ENCODE results near the gene SRL. TPM values are rescaled to one million over a fixed set of nuclear protein-coding genes. Genes with fewer than 3 reads are reported as not detected.

The SRL gene
- total and polyA plus RNA-seq, 2 experiments from 2014 or later = not detected

DNA sequence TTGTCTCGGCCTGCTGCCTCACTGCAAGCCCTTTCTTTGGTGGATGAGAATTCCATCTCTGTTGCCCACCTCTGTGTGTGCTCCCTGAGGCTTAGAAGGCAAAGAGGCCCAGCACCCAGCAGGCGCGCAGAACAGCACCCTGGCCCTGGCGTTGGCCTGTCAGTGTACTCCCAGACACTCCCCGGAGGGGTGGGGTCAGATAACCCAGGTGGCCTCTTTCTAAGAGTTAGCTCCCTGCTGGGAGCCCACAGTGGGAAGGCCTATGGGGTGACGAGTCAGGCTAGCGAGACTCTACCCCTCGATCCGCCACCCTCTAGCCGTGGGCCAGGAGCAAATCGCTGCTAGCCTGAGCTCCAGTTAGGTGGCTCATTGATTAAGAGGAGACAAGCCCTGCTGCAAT lies 38.1 kb downstream of the SRL start:
- DNase-seq (ENCODE audit: low spot score) (no peak), ATAC-seq (no peak)
- H3K27me3 Mint-ChIP-seq (ENCODE audit: insufficient read depth, low read depth, poor library complexity) = peaks cover 11% of the 10 kb centered on the region
- no peak overlapping the region for H3K4me3 Mint-ChIP-seq
- TF ChIP-seq EZH2 (IDR thresholded peaks at IDR 0.05; ENCODE audit: low read depth, unreplicated experiment) (no peak), NANOG (IDR thresholded peaks at IDR 0.05; ENCODE audit: borderline replicate concordance) (no peak), STAT1 (IDR thresholded peaks at IDR 0.05; ENCODE audit: unreplicated experiment) (no peak), ZNF114 (CRISPR knock-in tag; IDR thresholded peaks at IDR 0.05) (no peak), CREB1 (CRISPR knock-in tag; IDR thresholded peaks at IDR 0.05; ENCODE audit: low read depth) (no peak), ZNF331 (CRISPR knock-in tag; IDR thresholded peaks at IDR 0.05; ENCODE audit: low read depth) (no peak), EZH2phosphoT487 (IDR thresholded peaks at IDR 0.05; ENCODE audit: unreplicated experiment) (no peak), JUNB (IDR thresholded peaks at IDR 0.05; ENCODE audit: unreplicated experiment) (no peak), POLR2AphosphoS5 (IDR thresholded peaks at IDR 0.05; ENCODE audit: low read depth) (no peak)
- TF ChIP-seq, protein P1, sequence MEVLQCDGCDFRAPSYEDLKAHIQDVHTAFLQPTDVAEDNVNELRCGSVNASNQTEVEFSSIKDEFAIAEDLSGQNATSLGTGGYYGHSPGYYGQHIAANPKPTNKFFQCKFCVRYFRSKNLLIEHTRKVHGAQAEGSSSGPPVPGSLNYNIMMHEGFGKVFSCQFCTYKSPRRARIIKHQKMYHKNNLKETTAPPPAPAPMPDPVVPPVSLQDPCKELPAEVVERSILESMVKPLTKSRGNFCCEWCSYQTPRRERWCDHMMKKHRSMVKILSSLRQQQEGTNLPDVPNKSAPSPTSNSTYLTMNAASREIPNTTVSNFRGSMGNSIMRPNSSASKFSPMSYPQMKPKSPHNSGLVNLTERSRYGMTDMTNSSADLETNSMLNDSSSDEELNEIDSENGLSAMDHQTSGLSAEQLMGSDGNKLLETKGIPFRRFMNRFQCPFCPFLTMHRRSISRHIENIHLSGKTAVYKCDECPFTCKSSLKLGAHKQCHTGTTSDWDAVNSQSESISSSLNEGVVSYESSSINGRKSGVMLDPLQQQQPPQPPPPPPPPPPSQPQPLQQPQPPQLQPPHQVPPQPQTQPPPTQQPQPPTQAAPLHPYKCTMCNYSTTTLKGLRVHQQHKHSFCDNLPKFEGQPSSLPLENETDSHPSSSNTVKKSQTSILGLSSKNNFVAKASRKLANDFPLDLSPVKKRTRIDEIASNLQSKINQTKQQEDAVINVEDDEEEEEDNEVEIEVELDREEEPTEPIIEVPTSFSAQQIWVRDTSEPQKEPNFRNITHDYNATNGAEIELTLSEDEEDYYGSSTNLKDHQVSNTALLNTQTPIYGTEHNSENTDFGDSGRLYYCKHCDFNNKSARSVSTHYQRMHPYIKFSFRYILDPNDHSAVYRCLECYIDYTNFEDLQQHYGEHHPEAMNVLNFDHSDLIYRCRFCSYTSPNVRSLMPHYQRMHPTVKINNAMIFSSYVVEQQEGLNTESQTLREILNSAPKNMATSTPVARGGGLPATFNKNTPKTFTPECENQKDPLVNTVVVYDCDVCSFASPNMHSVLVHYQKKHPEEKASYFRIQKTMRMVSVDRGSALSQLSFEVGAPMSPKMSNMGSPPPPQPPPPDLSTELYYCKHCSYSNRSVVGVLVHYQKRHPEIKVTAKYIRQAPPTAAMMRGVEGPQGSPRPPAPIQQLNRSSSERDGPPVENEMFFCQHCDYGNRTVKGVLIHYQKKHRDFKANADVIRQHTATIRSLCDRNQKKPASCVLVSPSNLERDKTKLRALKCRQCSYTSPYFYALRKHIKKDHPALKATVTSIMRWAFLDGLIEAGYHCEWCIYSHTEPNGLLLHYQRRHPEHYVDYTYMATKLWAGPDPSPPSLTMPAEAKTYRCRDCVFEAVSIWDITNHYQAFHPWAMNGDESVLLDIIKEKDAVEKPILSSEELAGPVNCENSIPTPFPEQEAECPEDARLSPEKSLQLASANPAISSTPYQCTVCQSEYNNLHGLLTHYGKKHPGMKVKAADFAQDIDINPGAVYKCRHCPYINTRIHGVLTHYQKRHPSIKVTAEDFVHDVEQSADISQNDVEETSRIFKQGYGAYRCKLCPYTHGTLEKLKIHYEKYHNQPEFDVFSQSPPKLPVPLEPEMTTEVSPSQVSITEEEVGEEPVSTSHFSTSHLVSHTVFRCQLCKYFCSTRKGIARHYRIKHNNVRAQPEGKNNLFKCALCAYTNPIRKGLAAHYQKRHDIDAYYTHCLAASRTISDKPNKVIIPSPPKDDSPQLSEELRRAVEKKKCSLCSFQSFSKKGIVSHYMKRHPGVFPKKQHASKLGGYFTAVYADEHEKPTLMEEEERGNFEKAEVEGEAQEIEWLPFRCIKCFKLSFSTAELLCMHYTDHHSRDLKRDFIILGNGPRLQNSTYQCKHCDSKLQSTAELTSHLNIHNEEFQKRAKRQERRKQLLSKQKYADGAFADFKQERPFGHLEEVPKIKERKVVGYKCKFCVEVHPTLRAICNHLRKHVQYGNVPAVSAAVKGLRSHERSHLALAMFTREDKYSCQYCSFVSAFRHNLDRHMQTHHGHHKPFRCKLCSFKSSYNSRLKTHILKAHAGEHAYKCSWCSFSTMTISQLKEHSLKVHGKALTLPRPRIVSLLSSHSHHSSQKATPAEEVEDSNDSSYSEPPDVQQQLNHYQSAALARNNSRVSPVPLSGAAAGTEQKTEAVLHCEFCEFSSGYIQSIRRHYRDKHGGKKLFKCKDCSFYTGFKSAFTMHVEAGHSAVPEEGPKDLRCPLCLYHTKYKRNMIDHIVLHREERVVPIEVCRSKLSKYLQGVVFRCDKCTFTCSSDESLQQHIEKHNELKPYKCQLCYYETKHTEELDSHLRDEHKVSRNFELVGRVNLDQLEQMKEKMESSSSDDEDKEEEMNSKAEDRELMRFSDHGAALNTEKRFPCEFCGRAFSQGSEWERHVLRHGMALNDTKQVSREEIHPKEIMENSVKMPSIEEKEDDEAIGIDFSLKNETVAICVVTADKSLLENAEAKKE (CRISPR knock-in tag; IDR thresholded peaks at IDR 0.05) = no peak
- TF ChIP-seq, protein P2, sequence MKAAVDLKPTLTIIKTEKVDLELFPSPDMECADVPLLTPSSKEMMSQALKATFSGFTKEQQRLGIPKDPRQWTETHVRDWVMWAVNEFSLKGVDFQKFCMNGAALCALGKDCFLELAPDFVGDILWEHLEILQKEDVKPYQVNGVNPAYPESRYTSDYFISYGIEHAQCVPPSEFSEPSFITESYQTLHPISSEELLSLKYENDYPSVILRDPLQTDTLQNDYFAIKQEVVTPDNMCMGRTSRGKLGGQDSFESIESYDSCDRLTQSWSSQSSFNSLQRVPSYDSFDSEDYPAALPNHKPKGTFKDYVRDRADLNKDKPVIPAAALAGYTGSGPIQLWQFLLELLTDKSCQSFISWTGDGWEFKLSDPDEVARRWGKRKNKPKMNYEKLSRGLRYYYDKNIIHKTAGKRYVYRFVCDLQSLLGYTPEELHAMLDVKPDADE (IDR thresholded peaks at IDR 0.05) = no peak
- TF ChIP-seq, protein P3, sequence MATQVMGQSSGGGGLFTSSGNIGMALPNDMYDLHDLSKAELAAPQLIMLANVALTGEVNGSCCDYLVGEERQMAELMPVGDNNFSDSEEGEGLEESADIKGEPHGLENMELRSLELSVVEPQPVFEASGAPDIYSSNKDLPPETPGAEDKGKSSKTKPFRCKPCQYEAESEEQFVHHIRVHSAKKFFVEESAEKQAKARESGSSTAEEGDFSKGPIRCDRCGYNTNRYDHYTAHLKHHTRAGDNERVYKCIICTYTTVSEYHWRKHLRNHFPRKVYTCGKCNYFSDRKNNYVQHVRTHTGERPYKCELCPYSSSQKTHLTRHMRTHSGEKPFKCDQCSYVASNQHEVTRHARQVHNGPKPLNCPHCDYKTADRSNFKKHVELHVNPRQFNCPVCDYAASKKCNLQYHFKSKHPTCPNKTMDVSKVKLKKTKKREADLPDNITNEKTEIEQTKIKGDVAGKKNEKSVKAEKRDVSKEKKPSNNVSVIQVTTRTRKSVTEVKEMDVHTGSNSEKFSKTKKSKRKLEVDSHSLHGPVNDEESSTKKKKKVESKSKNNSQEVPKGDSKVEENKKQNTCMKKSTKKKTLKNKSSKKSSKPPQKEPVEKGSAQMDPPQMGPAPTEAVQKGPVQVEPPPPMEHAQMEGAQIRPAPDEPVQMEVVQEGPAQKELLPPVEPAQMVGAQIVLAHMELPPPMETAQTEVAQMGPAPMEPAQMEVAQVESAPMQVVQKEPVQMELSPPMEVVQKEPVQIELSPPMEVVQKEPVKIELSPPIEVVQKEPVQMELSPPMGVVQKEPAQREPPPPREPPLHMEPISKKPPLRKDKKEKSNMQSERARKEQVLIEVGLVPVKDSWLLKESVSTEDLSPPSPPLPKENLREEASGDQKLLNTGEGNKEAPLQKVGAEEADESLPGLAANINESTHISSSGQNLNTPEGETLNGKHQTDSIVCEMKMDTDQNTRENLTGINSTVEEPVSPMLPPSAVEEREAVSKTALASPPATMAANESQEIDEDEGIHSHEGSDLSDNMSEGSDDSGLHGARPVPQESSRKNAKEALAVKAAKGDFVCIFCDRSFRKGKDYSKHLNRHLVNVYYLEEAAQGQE (IDR thresholded peaks at IDR 0.05; ENCODE audit: unreplicated experiment) = no peak
- TF ChIP-seq, protein P4, sequence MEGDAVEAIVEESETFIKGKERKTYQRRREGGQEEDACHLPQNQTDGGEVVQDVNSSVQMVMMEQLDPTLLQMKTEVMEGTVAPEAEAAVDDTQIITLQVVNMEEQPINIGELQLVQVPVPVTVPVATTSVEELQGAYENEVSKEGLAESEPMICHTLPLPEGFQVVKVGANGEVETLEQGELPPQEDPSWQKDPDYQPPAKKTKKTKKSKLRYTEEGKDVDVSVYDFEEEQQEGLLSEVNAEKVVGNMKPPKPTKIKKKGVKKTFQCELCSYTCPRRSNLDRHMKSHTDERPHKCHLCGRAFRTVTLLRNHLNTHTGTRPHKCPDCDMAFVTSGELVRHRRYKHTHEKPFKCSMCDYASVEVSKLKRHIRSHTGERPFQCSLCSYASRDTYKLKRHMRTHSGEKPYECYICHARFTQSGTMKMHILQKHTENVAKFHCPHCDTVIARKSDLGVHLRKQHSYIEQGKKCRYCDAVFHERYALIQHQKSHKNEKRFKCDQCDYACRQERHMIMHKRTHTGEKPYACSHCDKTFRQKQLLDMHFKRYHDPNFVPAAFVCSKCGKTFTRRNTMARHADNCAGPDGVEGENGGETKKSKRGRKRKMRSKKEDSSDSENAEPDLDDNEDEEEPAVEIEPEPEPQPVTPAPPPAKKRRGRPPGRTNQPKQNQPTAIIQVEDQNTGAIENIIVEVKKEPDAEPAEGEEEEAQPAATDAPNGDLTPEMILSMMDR (conservative IDR thresholded peaks at IDR 0.05; ENCODE audit: low read depth in 2 of 2) = no peak
- no peak overlapping the region for H2AFZ ChIP-seq
- no peaks in the 10 kb centered on the region for H3K4me1 ChIP-seq (ENCODE audit: insufficient read depth)
- H3K9me3 Mint-ChIP-seq = no peaks in the 10 kb centered on the region
- H3K36me3 ChIP-seq (ENCODE audit: insufficient read depth) = no peaks in the 10 kb centered on the region
- no peak overlapping the region for H3K27ac Mint-ChIP-seq
- H3K4me1 Mint-ChIP-seq = 0 out of 3 replicates have a peak, but pooled peaks cover 3% of the 10 kb centered on the region
- H3K27ac ChIP-seq (ENCODE audit: low read depth) = no peak overlapping the region
- no peaks in the 10 kb centered on the region for H3K79me2 ChIP-seq (replicated peaks; ENCODE audit: insufficient read depth)
- no peak overlapping the region for H3K4me3 ChIP-seq
- H3K36me3 Mint-ChIP-seq (ENCODE audit: low read depth) = no peaks in the 10 kb centered on the region
- H3K4me2 ChIP-seq = no peak overlapping the region
- H4K20me1 ChIP-seq (replicated peaks; ENCODE audit: insufficient read depth) = no peaks in the 10 kb centered on the region
- H3F3A ChIP-seq (replicated peaks; ENCODE audit: low read depth) = no peaks in the 10 kb centered on the region
- no peaks in the 10 kb centered on the region for H3K27me3 ChIP-seq (ENCODE audit: insufficient read depth)
- no peaks in the 10 kb centered on the region for H3K9me2 ChIP-seq (ENCODE audit: insufficient read depth)

All from GM23338 (cell line).